ENCODE measurements around the gene PRR9. TPM values are rescaled to one million over a fixed set of nuclear protein-coding genes. Genes with fewer than 3 reads are reported as not detected.

PRR9 gene
- total and polyA plus RNA-seq, 2 experiments from 2014 or later, result not detected

GRCh38 chr1:153246018-153246417 lies 28.6 kb downstream of the PRR9 start (continued):
- TF ChIP-seq ETS1 (IDR thresholded peaks at IDR 0.05), result no peak
- no peak for TF ChIP-seq JUNB (IDR thresholded peaks at IDR 0.05; ENCODE audit: unreplicated experiment)
- TF ChIP-seq CREB1 (CRISPR knock-in tag; IDR thresholded peaks at IDR 0.05; ENCODE audit: low read depth), result no peak
- no peak for TF ChIP-seq ZNF331 (CRISPR knock-in tag; IDR thresholded peaks at IDR 0.05; ENCODE audit: low read depth)

- H3K4me3 ChIP-seq, result no peak overlapping the region
- no peaks in the 10 kb centered on the region for H3K36me3 Mint-ChIP-seq (ENCODE audit: low read depth)
- no peaks in the 10 kb centered on the region for H3K4me1 ChIP-seq (ENCODE audit: insufficient read depth)
- H3K79me2 ChIP-seq (replicated peaks; ENCODE audit: insufficient read depth), result no peaks in the 10 kb centered on the region
- H3K9me2 ChIP-seq (ENCODE audit: insufficient read depth), result peaks cover 3% of the 10 kb centered on the region; the same call in 1 of the 2 replicates
- H3K4me3 Mint-ChIP-seq, result no peak overlapping the region
- H2AFZ ChIP-seq, result no peak overlapping the region
- no peak overlapping the region for H3K27ac ChIP-seq (ENCODE audit: low read depth)
- peaks cover under 1% of the 10 kb centered on the region for H3K27me3 Mint-ChIP-seq (ENCODE audit: insufficient read depth, low read depth, poor library complexity)
- H3K9me3 Mint-ChIP-seq, result 0 out of 3 replicates have a peak, but pooled peaks cover 2% of the 10 kb centered on the region
- H3K4me1 Mint-ChIP-seq, result no peaks in the 10 kb centered on the region
- no peaks in the 10 kb centered on the region for H4K20me1 ChIP-seq (replicated peaks; ENCODE audit: insufficient read depth)
- H3K27me3 ChIP-seq (ENCODE audit: insufficient read depth), result no peaks in the 10 kb centered on the region
- ATAC-seq (no peak), DNase-seq (ENCODE audit: low spot score) (no peak)
- H3K4me2 ChIP-seq, result no peak overlapping the region
- no peaks in the 10 kb centered on the region for H3F3A ChIP-seq (replicated peaks; ENCODE audit: low read depth)
- H3K27ac Mint-ChIP-seq, result no peak overlapping the region
- no peaks in the 10 kb centered on the region for H3K36me3 ChIP-seq (ENCODE audit: insufficient read depth)
- TF ChIP-seq POLR2AphosphoS5 (IDR thresholded peaks at IDR 0.05; ENCODE audit: low read depth) (no peak), CTCF (conservative IDR thresholded peaks at IDR 0.05; ENCODE audit: low read depth in 2 of 2) (no peak), ZNF114 (CRISPR knock-in tag; IDR thresholded peaks at IDR 0.05) (no peak), ZNF462 (CRISPR knock-in tag; IDR thresholded peaks at IDR 0.05) (no peak), CREB1 (CRISPR knock-in tag; IDR thresholded peaks at IDR 0.05; ENCODE audit: low read depth) (no peak), EZH2 (IDR thresholded peaks at IDR 0.05; ENCODE audit: low read depth, unreplicated experiment) (no peak), EZH2phosphoT487 (IDR thresholded peaks at IDR 0.05; ENCODE audit: unreplicated experiment) (no peak), ETS1 (IDR thresholded peaks at IDR 0.05) (no peak), JUNB (IDR thresholded peaks at IDR 0.05; ENCODE audit: unreplicated experiment) (no peak), STAT1 (IDR thresholded peaks at IDR 0.05; ENCODE audit: unreplicated experiment) (no peak), NANOG (IDR thresholded peaks at IDR 0.05; ENCODE audit: borderline replicate concordance) (no peak)
Observed at GRCh38 chr1:153246825-153247224, 29.4 kb downstream of the PRR9 start.
